ENCODE measurements around the gene TREM2. TPM values are rescaled to one million over a fixed set of nuclear protein-coding genes. Genes with fewer than 3 reads are reported as not detected.

TREM2 gene
- total RNA-seq, 1 donor from 2014 or later: not detected

DNA sequence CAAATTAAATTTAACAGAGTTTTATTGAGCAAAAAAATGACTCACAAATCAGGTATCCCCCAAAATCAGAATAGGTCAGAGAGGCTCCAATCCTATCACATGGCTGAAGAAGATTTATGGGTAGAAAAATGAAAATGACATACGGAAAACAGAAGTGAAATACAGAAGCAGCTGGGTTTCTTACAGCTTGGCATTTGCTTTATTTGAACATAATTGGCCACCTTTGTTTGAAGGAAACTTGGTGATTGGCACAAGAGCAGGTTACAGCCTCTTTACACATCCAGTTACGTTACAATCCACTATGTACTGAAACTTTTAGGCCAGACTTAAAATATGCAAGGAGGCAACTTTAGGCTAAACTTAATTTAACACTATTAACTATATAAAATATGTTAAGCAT, 11.7 kb upstream of the TREM2 start:
- H3K36me3 Mint-ChIP-seq (ENCODE audit: low read depth): no peaks in the 10 kb centered on the region
- no peak overlapping the region for H3K4me3 Mint-ChIP-seq (ENCODE audit: unreplicated experiment)
- H3K9me3 Mint-ChIP-seq (ENCODE audit: low read depth): no peaks in the 10 kb centered on the region
- TF ChIP-seq, protein P1, sequence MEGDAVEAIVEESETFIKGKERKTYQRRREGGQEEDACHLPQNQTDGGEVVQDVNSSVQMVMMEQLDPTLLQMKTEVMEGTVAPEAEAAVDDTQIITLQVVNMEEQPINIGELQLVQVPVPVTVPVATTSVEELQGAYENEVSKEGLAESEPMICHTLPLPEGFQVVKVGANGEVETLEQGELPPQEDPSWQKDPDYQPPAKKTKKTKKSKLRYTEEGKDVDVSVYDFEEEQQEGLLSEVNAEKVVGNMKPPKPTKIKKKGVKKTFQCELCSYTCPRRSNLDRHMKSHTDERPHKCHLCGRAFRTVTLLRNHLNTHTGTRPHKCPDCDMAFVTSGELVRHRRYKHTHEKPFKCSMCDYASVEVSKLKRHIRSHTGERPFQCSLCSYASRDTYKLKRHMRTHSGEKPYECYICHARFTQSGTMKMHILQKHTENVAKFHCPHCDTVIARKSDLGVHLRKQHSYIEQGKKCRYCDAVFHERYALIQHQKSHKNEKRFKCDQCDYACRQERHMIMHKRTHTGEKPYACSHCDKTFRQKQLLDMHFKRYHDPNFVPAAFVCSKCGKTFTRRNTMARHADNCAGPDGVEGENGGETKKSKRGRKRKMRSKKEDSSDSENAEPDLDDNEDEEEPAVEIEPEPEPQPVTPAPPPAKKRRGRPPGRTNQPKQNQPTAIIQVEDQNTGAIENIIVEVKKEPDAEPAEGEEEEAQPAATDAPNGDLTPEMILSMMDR (IDR thresholded peaks at IDR 0.05): no peak
- H3K27ac Mint-ChIP-seq (ENCODE audit: unreplicated experiment): no peak overlapping the region
- peaks cover 44% of the 10 kb centered on the region for H3K27me3 Mint-ChIP-seq (ENCODE audit: low read depth)
- H3K4me1 Mint-ChIP-seq (ENCODE audit: low read depth): no peaks in the 10 kb centered on the region
- DNase-seq (ENCODE audit: low spot score): no peak

DNA sequence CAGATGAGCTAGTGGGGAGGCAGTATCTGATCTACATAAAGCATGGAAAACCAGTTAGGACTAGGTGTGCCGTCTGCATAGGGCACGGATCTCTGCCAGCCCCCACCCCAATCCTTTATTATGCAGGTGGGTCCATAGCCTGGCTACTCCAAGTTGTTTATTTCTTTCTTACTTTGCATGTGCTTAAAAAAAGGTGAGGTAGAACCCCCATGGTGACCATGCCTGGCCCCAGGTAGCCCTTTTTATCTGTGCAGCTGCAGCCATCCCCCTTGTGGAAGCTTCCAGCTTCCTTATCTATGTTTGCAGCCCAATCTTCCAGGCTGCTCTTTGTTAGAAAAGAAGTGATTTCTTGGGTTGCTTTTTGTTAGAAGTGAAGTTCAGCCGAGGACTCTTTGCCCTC, 9.0 kb upstream of the TREM2 start:
- no peaks in the 10 kb centered on the region for H3K9me3 Mint-ChIP-seq (ENCODE audit: low read depth)
- DNase-seq (ENCODE audit: low spot score): no peak
- no peaks in the 10 kb centered on the region for H3K4me1 Mint-ChIP-seq (ENCODE audit: low read depth)
- peaks cover 41% of the 10 kb centered on the region for H3K27me3 Mint-ChIP-seq (ENCODE audit: low read depth)
- TF ChIP-seq, protein P1 (IDR thresholded peaks at IDR 0.05): no peak
- H3K4me3 Mint-ChIP-seq (ENCODE audit: unreplicated experiment): no peak overlapping the region
- no peak overlapping the region for H3K27ac Mint-ChIP-seq (ENCODE audit: unreplicated experiment)
- no peaks in the 10 kb centered on the region for H3K36me3 Mint-ChIP-seq (ENCODE audit: low read depth)

DNA sequence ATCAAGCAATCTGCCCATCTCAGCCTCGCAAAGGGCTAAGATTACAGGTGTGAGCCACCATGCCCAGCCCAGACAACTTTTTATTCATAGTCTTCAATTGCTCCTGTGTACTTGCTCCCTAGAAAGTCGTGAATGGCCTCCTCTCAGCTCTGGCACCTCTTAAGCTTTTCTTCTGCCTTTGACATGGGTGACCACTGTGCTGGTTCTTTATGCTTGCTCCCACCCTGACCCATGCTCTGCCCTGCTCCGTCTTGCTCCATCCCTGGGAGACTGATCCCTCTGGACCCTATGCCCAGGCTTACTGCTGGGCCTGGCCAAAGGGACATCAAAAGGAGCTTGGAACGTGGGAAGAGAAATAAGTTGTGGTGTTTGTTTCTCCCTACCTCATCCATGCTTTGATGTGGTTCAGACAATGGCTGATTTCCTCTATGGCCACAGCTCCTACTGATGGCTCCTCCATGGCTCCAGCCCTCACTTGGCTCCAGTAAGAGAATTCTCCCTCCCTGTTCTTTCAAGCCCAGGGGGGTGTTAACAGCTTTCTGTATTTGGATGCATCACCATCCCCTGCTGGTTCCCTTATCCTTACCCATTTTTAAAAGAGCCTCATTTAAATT, 7.7 kb upstream of the TREM2 start:
- H3K27ac Mint-ChIP-seq (ENCODE audit: unreplicated experiment): no peak overlapping the region
- TF ChIP-seq, protein P1 (IDR thresholded peaks at IDR 0.05): no peak
- no peaks in the 10 kb centered on the region for H3K36me3 Mint-ChIP-seq (ENCODE audit: low read depth)
- H3K9me3 Mint-ChIP-seq (ENCODE audit: low read depth): no peaks in the 10 kb centered on the region
- no peak for DNase-seq (ENCODE audit: low spot score)
- H3K27me3 Mint-ChIP-seq (ENCODE audit: low read depth): peaks cover 38% of the 10 kb centered on the region
- no peak overlapping the region for H3K4me3 Mint-ChIP-seq (ENCODE audit: unreplicated experiment)
- no peaks in the 10 kb centered on the region for H3K4me1 Mint-ChIP-seq (ENCODE audit: low read depth)

DNA sequence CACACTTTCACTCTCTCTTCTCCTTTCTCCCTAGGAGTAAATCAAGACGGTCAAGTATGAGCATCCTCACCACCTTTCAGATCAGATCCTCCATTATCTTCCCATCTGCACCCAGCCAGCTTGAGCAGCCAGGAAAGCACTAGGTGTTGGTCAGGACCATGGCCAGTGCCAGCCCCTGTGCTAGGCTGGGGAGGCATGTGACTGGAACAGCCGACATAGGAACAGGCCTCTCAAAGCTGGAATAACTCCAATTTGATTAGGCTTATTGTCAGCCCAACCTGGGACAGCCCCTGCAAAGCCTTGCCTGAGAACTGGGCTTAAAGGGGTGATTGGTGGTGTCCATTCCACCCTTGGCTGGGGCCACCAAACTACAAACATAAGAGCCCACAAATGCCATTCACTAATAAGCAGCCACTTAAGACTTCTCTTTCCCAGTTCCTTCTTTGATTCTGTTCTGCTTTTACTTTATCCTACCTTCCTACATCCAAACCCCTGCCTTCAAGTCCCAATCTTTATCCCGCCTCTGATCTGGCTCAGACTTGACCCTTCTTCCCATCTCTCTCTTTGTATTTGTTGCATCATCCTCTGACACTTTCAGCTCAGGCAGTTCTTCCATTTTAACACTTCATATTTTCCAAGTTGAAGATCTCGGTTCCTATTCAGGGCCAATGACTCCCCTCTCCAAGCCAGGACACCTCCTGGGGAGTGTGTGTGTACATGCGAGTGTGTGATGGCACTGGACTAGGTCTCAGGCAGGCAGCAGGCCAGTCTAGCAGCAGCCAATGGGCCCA, 4.5 kb upstream of the TREM2 start:
- Mint-ChIP-seq H3K27me3 (ENCODE audit: low read depth) (peaks cover 40% of the 10 kb centered on the region), H3K27ac (ENCODE audit: unreplicated experiment) (no peak overlapping the region), H3K4me1 (ENCODE audit: low read depth) (no peaks in the 10 kb centered on the region), H3K4me3 (ENCODE audit: unreplicated experiment) (no peak overlapping the region), H3K36me3 (ENCODE audit: low read depth) (no peaks in the 10 kb centered on the region), H3K9me3 (ENCODE audit: low read depth) (no peaks in the 10 kb centered on the region)
- TF ChIP-seq, protein P1 (IDR thresholded peaks at IDR 0.05): no peak
- no peak for DNase-seq (ENCODE audit: low spot score)

DNA sequence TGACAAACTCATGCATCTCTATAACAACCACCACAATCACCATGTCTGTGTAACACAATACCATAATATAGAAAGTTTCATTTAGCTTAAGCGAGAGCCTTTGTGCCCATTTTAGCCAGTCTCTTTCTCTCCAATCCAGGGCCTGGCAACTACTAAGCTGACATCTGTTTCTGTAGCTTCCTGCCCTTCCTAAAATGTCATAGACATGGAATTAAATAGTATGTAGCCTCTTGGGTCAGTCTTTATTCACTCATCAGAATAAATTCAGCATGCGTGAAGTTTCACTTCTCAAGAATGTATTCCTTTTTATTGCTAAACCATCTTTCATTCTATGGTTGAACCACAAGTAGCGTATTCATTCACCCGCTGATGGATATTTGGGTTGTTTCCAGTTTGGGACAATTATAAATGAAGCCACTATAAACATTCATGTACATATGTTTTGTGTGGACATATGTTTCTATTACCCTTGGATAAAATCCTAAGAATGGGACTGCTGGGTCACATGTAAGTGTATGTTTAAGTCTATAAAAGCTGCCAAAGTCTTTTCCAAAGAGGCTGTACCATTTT, 1.7 kb upstream of the TREM2 start:
- Mint-ChIP-seq H3K27me3 (ENCODE audit: low read depth) (peaks cover 34% of the 10 kb centered on the region), H3K9me3 (ENCODE audit: low read depth) (no peaks in the 10 kb centered on the region), H3K27ac (ENCODE audit: unreplicated experiment) (no peak overlapping the region), H3K4me1 (ENCODE audit: low read depth) (no peaks in the 10 kb centered on the region), H3K36me3 (ENCODE audit: low read depth) (no peaks in the 10 kb centered on the region), H3K4me3 (ENCODE audit: unreplicated experiment) (no peak overlapping the region)
- no peak for DNase-seq (ENCODE audit: low spot score)
- TF ChIP-seq, protein P1 (IDR thresholded peaks at IDR 0.05): no peak

Data from chondrocyte (in vitro differentiated cells).